ENCODE data around the gene ASB8. TPM values are rescaled to one million over a fixed set of nuclear protein-coding genes. Genes with fewer than 3 reads are reported as not detected.
"Not testable (repeated sequence)": the region's sequence is repeated elsewhere in the genome, so short reads cannot be mapped to it uniquely, and the experiment has no call there.

The ASB8 gene
- total RNA-seq, 2 donors from 2014 or later, result 20.7 to 45.3 TPM

- Histone ChIP-seq H3K27ac (no peak overlapping the region), H3K27me3 (replicated peaks; ENCODE audit: insufficient read depth) (no peaks in the 10 kb centered on the region), H3K9me3 (no peaks in the 10 kb centered on the region), H3K36me3 (peaks cover 29% of the 10 kb centered on the region), H3K4me3 (no peak overlapping the region), H3K4me1 (ENCODE audit: control insufficient read depth in 1 of 2, low read depth in 2 of 2) (no peaks in the 10 kb centered on the region)
- ATAC-seq (ENCODE audit: insufficient number of reproducible peaks, low FRiP score, low read depth) (no peak), DNase-seq (ENCODE audit: low spot score) (no peak)
- TF ChIP-seq, protein P1, sequence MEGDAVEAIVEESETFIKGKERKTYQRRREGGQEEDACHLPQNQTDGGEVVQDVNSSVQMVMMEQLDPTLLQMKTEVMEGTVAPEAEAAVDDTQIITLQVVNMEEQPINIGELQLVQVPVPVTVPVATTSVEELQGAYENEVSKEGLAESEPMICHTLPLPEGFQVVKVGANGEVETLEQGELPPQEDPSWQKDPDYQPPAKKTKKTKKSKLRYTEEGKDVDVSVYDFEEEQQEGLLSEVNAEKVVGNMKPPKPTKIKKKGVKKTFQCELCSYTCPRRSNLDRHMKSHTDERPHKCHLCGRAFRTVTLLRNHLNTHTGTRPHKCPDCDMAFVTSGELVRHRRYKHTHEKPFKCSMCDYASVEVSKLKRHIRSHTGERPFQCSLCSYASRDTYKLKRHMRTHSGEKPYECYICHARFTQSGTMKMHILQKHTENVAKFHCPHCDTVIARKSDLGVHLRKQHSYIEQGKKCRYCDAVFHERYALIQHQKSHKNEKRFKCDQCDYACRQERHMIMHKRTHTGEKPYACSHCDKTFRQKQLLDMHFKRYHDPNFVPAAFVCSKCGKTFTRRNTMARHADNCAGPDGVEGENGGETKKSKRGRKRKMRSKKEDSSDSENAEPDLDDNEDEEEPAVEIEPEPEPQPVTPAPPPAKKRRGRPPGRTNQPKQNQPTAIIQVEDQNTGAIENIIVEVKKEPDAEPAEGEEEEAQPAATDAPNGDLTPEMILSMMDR (IDR thresholded peaks at IDR 0.05), result no peak
These were observed 28.5 kb downstream of the ASB8 start for GRCh38 chr12:48128800-48129199.

DNA sequence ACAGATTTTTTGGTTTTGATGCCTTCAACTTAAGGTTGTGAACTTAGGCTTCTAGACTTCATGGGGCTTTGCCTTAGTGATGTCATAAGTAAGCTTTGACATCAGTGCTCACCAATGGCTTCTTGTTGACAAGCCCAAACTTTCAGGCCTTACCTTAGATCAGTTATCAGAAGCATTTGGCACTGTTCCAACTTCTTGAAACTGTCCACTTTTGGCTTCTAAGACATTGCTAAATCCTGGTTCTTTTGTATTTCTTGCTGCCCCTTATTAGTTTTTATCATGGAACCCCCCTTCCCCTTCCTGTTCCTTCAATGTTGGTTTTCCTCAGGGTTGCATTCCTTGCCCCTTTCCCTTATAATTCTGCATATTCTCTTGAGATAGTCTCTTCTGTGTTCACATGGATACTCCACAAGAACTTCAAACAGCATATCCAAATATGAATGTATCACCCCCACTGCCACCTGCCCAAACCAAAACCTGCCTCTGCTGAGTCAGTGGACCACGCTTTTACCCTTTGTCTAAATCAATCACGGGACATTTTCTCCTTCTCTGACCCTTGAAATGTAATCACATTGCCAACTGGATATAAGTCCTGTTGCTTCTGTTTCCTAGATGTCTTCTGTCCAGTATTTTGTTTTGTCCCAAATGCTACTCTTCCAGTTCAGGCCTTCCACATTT is 30.2 kb downstream of the ASB8 start:
- Histone ChIP-seq H3K36me3 (peaks cover 15% of the 10 kb centered on the region), H3K4me1 (ENCODE audit: control insufficient read depth in 1 of 2, low read depth in 2 of 2) (no peaks in the 10 kb centered on the region), H3K27me3 (replicated peaks; ENCODE audit: insufficient read depth) (no peaks in the 10 kb centered on the region), H3K4me3 (no peak overlapping the region), H3K9me3 (no peaks in the 10 kb centered on the region), H3K27ac (no peak overlapping the region)
- TF ChIP-seq, protein P1 (IDR thresholded peaks at IDR 0.05), result no peak
- DNase-seq (ENCODE audit: low spot score), result no peak
- no peak for ATAC-seq (ENCODE audit: insufficient number of reproducible peaks, low FRiP score, low read depth)

GRCh38 chr12:48125985-48126384 is 31.3 kb downstream of the ASB8 start:
- H3K36me3 ChIP-seq, result peaks cover 11% of the 10 kb centered on the region
- peaks cover 0 to 2% of the 10 kb centered on the region in 2 donors for H3K4me1 ChIP-seq (ENCODE audit: control insufficient read depth in 1 of 2, low read depth in 2 of 2)
- TF ChIP-seq, protein P1 (IDR thresholded peaks at IDR 0.05), result no peak
- DNase-seq (ENCODE audit: low spot score) (no peak), ATAC-seq (ENCODE audit: insufficient number of reproducible peaks, low FRiP score, low read depth) (no peak)
- H3K9me3 ChIP-seq, result no peaks in the 10 kb centered on the region
- H3K4me3 ChIP-seq, result no peak overlapping the region
- no peaks in the 10 kb centered on the region for H3K27me3 ChIP-seq (replicated peaks; ENCODE audit: insufficient read depth)
- H3K27ac ChIP-seq, result no peak overlapping the region

GRCh38 chr12:48125542-48125941 is 31.8 kb downstream of the ASB8 start:
- ATAC-seq (ENCODE audit: insufficient number of reproducible peaks, low FRiP score, low read depth); H3K4me3 ChIP-seq; H3K9me3 ChIP-seq; H3K27me3 ChIP-seq (replicated peaks; ENCODE audit: insufficient read depth); H3K36me3 ChIP-seq; H3K4me1 ChIP-seq (ENCODE audit: control insufficient read depth in 1 of 2, low read depth in 2 of 2); DNase-seq (ENCODE audit: low spot score); H3K27ac ChIP-seq: not testable (repeated sequence)

DNA sequence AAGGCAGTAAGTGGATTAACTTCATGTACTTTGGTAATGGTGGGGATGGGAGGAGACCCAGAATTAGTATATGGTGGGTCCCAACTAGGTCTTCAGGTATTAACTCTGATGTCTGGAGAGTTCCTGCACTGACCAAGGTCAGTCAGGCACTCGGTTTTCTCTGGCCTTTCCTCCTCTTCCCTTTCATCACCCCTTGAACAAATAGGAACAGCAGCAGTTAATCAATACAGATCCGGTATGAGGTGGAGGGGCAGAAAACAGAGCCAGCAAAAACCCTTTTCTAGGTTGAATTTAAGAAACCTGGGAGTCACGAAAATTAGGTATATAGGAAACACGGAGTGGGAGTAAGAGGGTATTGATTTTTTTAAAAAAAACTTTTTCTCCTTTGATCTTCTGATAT is 34.1 kb downstream of the ASB8 start:
- peaks cover 3% of the 10 kb centered on the region for H3K36me3 ChIP-seq

More for the DNA sequence above, 34.1 kb downstream of the ASB8 start:
- Histone ChIP-seq H3K27ac (no peak overlapping the region), H3K4me3 (no peak overlapping the region), H3K27me3 (replicated peaks; ENCODE audit: insufficient read depth) (no peaks in the 10 kb centered on the region), H3K9me3 (no peaks in the 10 kb centered on the region), H3K4me1 (ENCODE audit: control insufficient read depth in 1 of 2, low read depth in 2 of 2) (peaks cover 3 to 22% of the 10 kb centered on the region in 2 donors)
- no peak for ATAC-seq (ENCODE audit: insufficient number of reproducible peaks, low FRiP score, low read depth)
- TF ChIP-seq, protein P1 (IDR thresholded peaks at IDR 0.05), result no peak
- no peak for DNase-seq (ENCODE audit: low spot score)
